ENCODE data around the gene NOP58.

Gene NOP58

GRCh38 chr2:202306034-202306433, 40.5 kb downstream of the NOP58 start:
- Histone ChIP-seq H4K20me1 (ENCODE audit: control insufficient read depth, insufficient read depth, low read depth, low read length) (peaks cover 14% of the 10 kb centered on the region; the same call in 1 of the 2 replicates), H3K4me1 (ENCODE audit: control insufficient read depth, low read length) (no peaks in the 10 kb centered on the region), H3K36me3 (ENCODE audit: control insufficient read depth, low read length) (peaks cover 85% of the 10 kb centered on the region), H3K79me2 (ENCODE audit: control insufficient read depth, low read length) (peaks cover 6% of the 10 kb centered on the region; the same call in 1 of the 2 replicates), H3K9me2 (replicated peaks; ENCODE audit: control insufficient read depth, low read length) (no peaks in the 10 kb centered on the region), H3K4me3 (ENCODE audit: low read length) (no peak overlapping the region), H3K9me3 (ENCODE audit: control insufficient read depth, insufficient read depth, low read length) (no peaks in the 10 kb centered on the region), H3K27me3 (ENCODE audit: control insufficient read depth, low read length) (no peaks in the 10 kb centered on the region), H3F3A (ENCODE audit: control insufficient read depth, insufficient read depth) (peaks cover 33% of the 10 kb centered on the region), H3K27ac (ENCODE audit: low read depth, low read length) (no peak overlapping the region), H3K4me2 (ENCODE audit: low read length) (no peak overlapping the region)
- TF ChIP-seq EZH2phosphoT487 (IDR thresholded peaks at IDR 0.05; ENCODE audit: borderline replicate concordance, low read length) (no peak), CTCF (IDR thresholded peaks at IDR 0.05; ENCODE audit: low read depth, low read length, poor library complexity, severe bottlenecking) (no peak)

GRCh38 chr2:202307690-202308089, 42.1 kb downstream of the NOP58 start:
- no peak overlapping the region for H3K4me3 ChIP-seq (ENCODE audit: low read length)
- H3K4me1 ChIP-seq (ENCODE audit: control insufficient read depth, low read length), result no peaks in the 10 kb centered on the region
- H3K36me3 ChIP-seq (ENCODE audit: control insufficient read depth, low read length), result peaks cover 83% of the 10 kb centered on the region
- peaks cover 6% of the 10 kb centered on the region; the same call in 1 of the 2 replicates for H3K79me2 ChIP-seq (ENCODE audit: control insufficient read depth, low read length)
- no peaks in the 10 kb centered on the region for H3K27me3 ChIP-seq (ENCODE audit: control insufficient read depth, low read length)
- H3K9me3 ChIP-seq (ENCODE audit: control insufficient read depth, insufficient read depth, low read length), result no peaks in the 10 kb centered on the region
- TF ChIP-seq EZH2phosphoT487 (IDR thresholded peaks at IDR 0.05; ENCODE audit: borderline replicate concordance, low read length) (no peak), CTCF (IDR thresholded peaks at IDR 0.05; ENCODE audit: low read depth, low read length, poor library complexity, severe bottlenecking) (no peak)
- H3K4me2 ChIP-seq (ENCODE audit: low read length), result no peak overlapping the region
- H4K20me1 ChIP-seq (ENCODE audit: control insufficient read depth, insufficient read depth, low read depth, low read length), result peaks cover 14% of the 10 kb centered on the region; the same call in 1 of the 2 replicates
- H3K27ac ChIP-seq (ENCODE audit: low read depth, low read length), result no peak overlapping the region
- H3F3A ChIP-seq (ENCODE audit: control insufficient read depth, insufficient read depth), result peaks cover 41% of the 10 kb centered on the region
- H3K9me2 ChIP-seq (replicated peaks; ENCODE audit: control insufficient read depth, low read length), result no peaks in the 10 kb centered on the region

GRCh38 chr2:202311823-202312388, 46.3 kb downstream of the NOP58 start:
- no peaks in the 10 kb centered on the region for H3K79me2 ChIP-seq (ENCODE audit: control insufficient read depth, low read length)
- no peaks in the 10 kb centered on the region for H3K4me1 ChIP-seq (ENCODE audit: control insufficient read depth, low read length)
- H3K9me2 ChIP-seq (replicated peaks; ENCODE audit: control insufficient read depth, low read length), result no peaks in the 10 kb centered on the region
- no peak overlapping the region for H3K4me3 ChIP-seq (ENCODE audit: low read length)
- peaks cover 58% of the 10 kb centered on the region for H3K36me3 ChIP-seq (ENCODE audit: control insufficient read depth, low read length)
- H3K4me2 ChIP-seq (ENCODE audit: low read length), result no peak overlapping the region
- H4K20me1 ChIP-seq (ENCODE audit: control insufficient read depth, insufficient read depth, low read depth, low read length), result peaks cover 5% of the 10 kb centered on the region; the same call in 1 of the 2 replicates
- no peaks in the 10 kb centered on the region for H3K9me3 ChIP-seq (ENCODE audit: control insufficient read depth, insufficient read depth, low read length)
- no peaks in the 10 kb centered on the region for H3K27me3 ChIP-seq (ENCODE audit: control insufficient read depth, low read length)
- peaks cover 26% of the 10 kb centered on the region for H3F3A ChIP-seq (ENCODE audit: control insufficient read depth, insufficient read depth)
- TF ChIP-seq EZH2phosphoT487 (IDR thresholded peaks at IDR 0.05; ENCODE audit: borderline replicate concordance, low read length) (no peak), CTCF (IDR thresholded peaks at IDR 0.05; ENCODE audit: low read depth, low read length, poor library complexity, severe bottlenecking) (no peak)
- no peak overlapping the region for H3K27ac ChIP-seq (ENCODE audit: low read depth, low read length)

All from DOHH2 (cell line).